Hepatocyte (in vitro differentiated cells): ENCODE data around the gene PLXNB3.

Experiments
- CTCF ChIP-seq: fragments of 200-600 bp; sonication (generic); IDR thresholded peaks from 2 replicates; pipeline ENCODE4 v1.5.1; 2016; ENCODE audit warnings: antibody characterized with exemption, mild to moderate bottlenecking; ENCODE audit not compliant: poor library complexity
- EZH2phosphoT487 ChIP-seq: fragments of 200-600 bp; sonication (generic); IDR thresholded peaks from one replicate; pipeline ENCODE4 v1.6.1; 2018; ENCODE audit warnings: antibody characterized with exemption, mild to moderate bottlenecking, low read depth, moderate library complexity; ENCODE audit not compliant: unreplicated experiment, severe bottlenecking

GRCh38 chrX:153725039-153725831 lies 38.8 kb upstream of the PLXNB3 start:
- no peak for TF ChIP-seq CTCF
- no peak for TF ChIP-seq EZH2phosphoT487
